ENCODE measurements around the gene SLC46A1. TPM values are rescaled to one million over a fixed set of nuclear protein-coding genes. Genes with fewer than 3 reads are reported as not detected.

The SLC46A1 gene
- total and polyA plus RNA-seq, 2 of the 8 experiments (the other 6 are each of a cell fraction or from before 2014, with no cell fraction given), result 5.3 to 8.7 TPM

DNA sequence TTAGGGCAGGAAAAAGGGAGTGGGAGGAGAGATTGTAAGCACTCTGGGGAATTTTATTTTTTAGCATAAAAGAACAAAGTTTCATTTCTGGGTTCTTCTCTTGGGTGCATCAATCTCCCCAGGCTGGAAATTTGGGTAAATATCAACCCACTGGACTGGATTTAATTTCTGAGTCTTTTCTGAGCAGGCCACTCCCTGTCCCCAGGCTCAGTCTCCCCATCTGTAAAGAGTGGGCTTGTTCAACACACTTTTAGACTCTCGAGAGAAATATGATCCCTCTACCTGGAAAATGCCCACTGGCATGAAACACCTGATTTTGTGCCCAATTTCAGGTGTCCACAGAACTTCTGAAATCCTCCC lies 35.3 kb downstream of the SLC46A1 start (continued):
- TF ChIP-seq RAD21 (IDR thresholded peaks at IDR 0.05 in 1 of 2, conservative IDR thresholded peaks at IDR 0.05 in 1 of 2; ENCODE audit: low read depth in 2 of 2, low read length in 2 of 2), result no peak
